A549 (cell line): ENCODE results near the gene YIPF6. TPM values are rescaled to one million over a fixed set of nuclear protein-coding genes. Genes with fewer than 3 reads are reported as not detected.
"Not testable (repeated sequence)": the region's sequence is repeated elsewhere in the genome, so short reads cannot be mapped to it uniquely, and the experiment has no call there.

Experiments
- ATAC-seq, 2 experiments: fragments of 200-7000 bp in 1 of 2; fragments of >200 bp in 1 of 2; cut with Nextera tagmentation in 1 of 2; cut with Tn5 transposase in 1 of 2; 3 replicates each; pipeline versions ENCODE4 v1.8.0 to v1.9.1; 2018 to 2020; ENCODE audit warnings: mild to moderate bottlenecking in 1 of 2, moderate library complexity in 1 of 2
- CTCF ChIA-PET: fragments of 300-600 bp; sonication (Branson Sonifier 250); formaldehyde crosslinking; extraction: SDS; loops from one replicate; lab custom pipeline; 2021; ENCODE audit warnings: antibody characterized with exemption, inconsistent platforms; lab: Yijun Ruan, JAX
- POLR2A ChIA-PET: fragments of 350-600 bp; formaldehyde crosslinking; extraction: SDS; loops from one replicate; lab custom pipeline; 2021; ENCODE audit warnings: antibody characterized with exemption, inconsistent platforms; lab: Yijun Ruan, JAX
- DNase-seq, 2 experiments: peaks; one replicate each; pipeline versions ENCODE4 v3.0.0 to v3.0.0-alpha.2; 2011 to 2016; ENCODE audit warnings: low read depth in 1 of 2, low spot score in 1 of 2
- FAIRE-seq: peaks from 2 replicates; lab custom pipeline; 2011; peaks lifted over from hg19 to GRCh38; lab: Jason Lieb, UNC
- H3K27ac ChIP-seq, 2 experiments: fragments of >200 bp; sonication (Bioruptor Twin); formaldehyde crosslinking; 3 replicates each; pipeline ENCODE4 v1.5.1; 2016 to 2017
- H3K4me1 ChIP-seq: fragments of >200 bp; sonication (Bioruptor Twin); formaldehyde crosslinking; 3 replicates; pipeline ENCODE4 v1.6.1; 2016
- H3K4me2 ChIP-seq: fragments of >200 bp; sonication (Bioruptor Twin); formaldehyde crosslinking; 3 replicates; pipeline ENCODE4 v1.6.1; 2016
- H3K4me3 ChIP-seq: fragments of >200 bp; sonication (Bioruptor Twin); formaldehyde crosslinking; 3 replicates; pipeline ENCODE4 v1.5.1; 2016
- H3K9me3 ChIP-seq: fragments of >200 bp; sonication (Bioruptor Twin); formaldehyde crosslinking; 3 replicates; pipeline ENCODE4 v1.6.1; 2016
- CBX8 ChIP-seq: fragments of 200-600 bp; sonication (generic); IDR thresholded peaks from 2 replicates; pipeline ENCODE4 v1.6.1; 2016
- CEBPB ChIP-seq, 2 experiments: fragments of >200 bp in 1 of 2; sonication (Bioruptor Twin) in 1 of 2; formaldehyde crosslinking in 1 of 2; IDR thresholded peaks; 2 replicates each; pipeline ENCODE4 v1.6.1; 2012 to 2016
- CHD2 ChIP-seq: fragments of 150-350 bp; IDR thresholded peaks from 2 replicates; pipeline ENCODE4 v1.6.1; 2014; ENCODE audit warnings: low read length; ENCODE audit not compliant: partially characterized antibody
- CHD4 ChIP-seq: fragments of 200-600 bp; sonication (generic); IDR thresholded peaks from 2 replicates; pipeline ENCODE4 v1.6.1; 2016; ENCODE audit warnings: antibody characterized with exemption, mild to moderate bottlenecking, borderline replicate concordance
- EHF ChIP-seq: fragments of 250-450 bp; sonication (Bioruptor Pico); IDR thresholded peaks from 2 replicates; pipeline ENCODE4 v1.5.0; 2020; ENCODE audit warnings: mild to moderate bottlenecking
- ESRRA ChIP-seq: fragments of 150-350 bp; IDR thresholded peaks from 2 replicates; pipeline ENCODE4 v1.6.1; 2014; ENCODE audit warnings: mild to moderate bottlenecking, low read length, borderline replicate concordance
- FOSL2 ChIP-seq, 2 experiments: fragments of 450-650 bp in 1 of 2; fragments of >200 bp in 1 of 2; sonication (Bioruptor Twin) in 1 of 2; formaldehyde crosslinking; IDR thresholded peaks; 2 replicates each; pipeline versions ENCODE4 v1.5.0 to v1.6.1; 2016 to 2020; ENCODE audit warnings: mild to moderate bottlenecking in 1 of 2, moderate library complexity in 1 of 2
- FOXS1 ChIP-seq: fragments of 250-450 bp; sonication (Bioruptor Pico); IDR thresholded peaks from 2 replicates; pipeline ENCODE4 v1.5.0; 2020; ENCODE audit warnings: mild to moderate bottlenecking, moderate library complexity
- HEYL ChIP-seq: fragments of 250-450 bp; sonication (Bioruptor Pico); IDR thresholded peaks from 2 replicates; pipeline ENCODE4 v1.8.0; 2021; ENCODE audit warnings: mild to moderate bottlenecking, moderate library complexity
- HOXA7 ChIP-seq: fragments of 250-450 bp; sonication (Bioruptor Pico); IDR thresholded peaks from 2 replicates; pipeline ENCODE4 v1.5.0; 2020; ENCODE audit warnings: mild to moderate bottlenecking, moderate library complexity
- MAFK ChIP-seq: fragments of 450-650 bp; IDR thresholded peaks from 2 replicates; pipeline ENCODE4 v1.6.1; 2014; ENCODE audit not compliant: partially characterized antibody
- MYC ChIP-seq: IDR thresholded peaks from 2 replicates; pipeline ENCODE4 v1.6.1; 2012; ENCODE audit warnings: mild to moderate bottlenecking, inconsistent platforms, low read length, improper control_type of control experiment, borderline replicate concordance
- NPAS2 ChIP-seq: fragments of 250-450 bp; sonication (Bioruptor Pico); IDR thresholded peaks from 2 replicates; pipeline ENCODE4 v1.8.0; 2022; ENCODE audit warnings: mild to moderate bottlenecking, moderate library complexity, borderline replicate concordance
- NR3C1 ChIP-seq: fragments of >200 bp; sonication (Bioruptor Twin); formaldehyde crosslinking; IDR thresholded peaks from 3 replicates; pipeline ENCODE4 v1.6.1; 2017
- PBX3 ChIP-seq: IDR thresholded peaks from 2 replicates; pipeline ENCODE4 v1.6.1; 2012
- POLR2AphosphoS2 ChIP-seq: conservative IDR thresholded peaks from 2 replicates; pipeline ENCODE4 v1.6.1; 2012; ENCODE audit warnings: low read length, improper control_type of control experiment, inconsistent platforms
- RARB ChIP-seq: fragments of 250-450 bp; sonication (Bioruptor Pico); IDR thresholded peaks from 2 replicates; pipeline ENCODE4 v1.8.0; 2021; ENCODE audit warnings: mild to moderate bottlenecking, moderate library complexity
- RFX5 ChIP-seq: fragments of 450-650 bp; IDR thresholded peaks from 2 replicates; pipeline ENCODE4 v1.7.1; 2014; ENCODE audit warnings: antibody characterized with exemption, mild to moderate bottlenecking, moderate library complexity
- SMC3 ChIP-seq: fragments of >200 bp; sonication (Bioruptor Twin); formaldehyde crosslinking; IDR thresholded peaks from 3 replicates; pipeline ENCODE4 v1.6.1; 2018; ENCODE audit warnings: inconsistent platforms
- ZNF302 ChIP-seq: fragments of 250-450 bp; sonication (Bioruptor Pico); IDR thresholded peaks from 2 replicates; pipeline ENCODE4 v1.9.0; 2021; ENCODE audit warnings: inconsistent platforms, mild to moderate bottlenecking, moderate library complexity
- WGBS: methylation state at CpG from one replicate; pipeline ENCODE4 v1.1.6; 2017; ENCODE audit errors: missing lambda C conversion rate; 5-methylcytosine and 5-hydroxymethylcytosine counted together
- polyA plus RNA-seq, 4 experiments: library from polyadenylated mRNA; depleted of rRNA in 3 of 4; stranded (reverse); fragments of >200 nt; fragmentation: RNase III in 1 of 4; extraction: RNeasy Plus Mini Kit Qiagen cat#74134 plus additional on column Dnase treatment in 1 of 4; gene quantifications; 2 replicates in 3 of 4; 3 replicates in 1 of 4; pipeline ENCODE4 v1.2.3, GENCODE V29; 2011 to 2017
- TF ChIP-seq, protein P1 (sequence below): fragments of 200-600 bp; sonication (generic); IDR thresholded peaks from 2 replicates; pipeline ENCODE4 v1.6.1; 2016; ENCODE audit warnings: antibody characterized with exemption, mild to moderate bottlenecking, moderate library complexity
- TF ChIP-seq, protein P2 (sequence below): fragments of >200 bp; sonication (Bioruptor Twin); formaldehyde crosslinking; IDR thresholded peaks from 2 replicates; pipeline ENCODE4 v1.6.1; 2016

The YIPF6 gene
- polyA plus RNA-seq, 2 of the 4 experiments (the other 2 are of a cell fraction) = 27.8 to 58.9 TPM

DNA sequence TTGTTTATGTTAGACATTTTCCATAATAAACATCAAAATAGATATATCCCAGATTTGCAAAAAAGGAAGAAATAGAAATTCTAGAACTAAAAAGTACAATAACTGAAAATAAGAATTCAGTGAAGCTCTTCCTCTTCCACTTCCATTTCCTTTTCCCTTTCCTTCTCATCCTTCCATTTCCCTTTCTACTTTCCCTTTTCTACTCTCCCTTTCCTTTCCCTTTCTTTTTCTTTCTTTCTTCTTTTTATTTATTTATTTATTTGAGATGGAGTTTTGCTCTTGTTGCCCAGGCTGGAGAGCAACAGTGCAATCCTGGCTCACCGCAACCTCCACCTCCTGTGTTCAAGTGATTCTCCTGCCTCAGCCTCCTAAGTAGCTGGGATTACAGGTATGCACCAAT is 35.0 kb upstream of the YIPF6 start:
- FAIRE-seq (no peak), DNase-seq (no peak), ATAC-seq (no peak)
- ChIA-PET POLR2A (no interaction called here), CTCF (interaction anchor here (0.6 kb wide), 1 partner anchor 159 kb away, joined by 3 read pairs; no protein-coding TSS in a partner anchor)
- Histone ChIP-seq H3K4me1 (0 out of 3 replicates have a peak, but pooled peaks cover 2% of the 10 kb centered on the region), H3K27ac (no peak overlapping the region), H3K4me3 (no peak overlapping the region), H3K4me2 (no peak overlapping the region), H3K9me3 (no peaks in the 10 kb centered on the region)
- TF ChIP-seq PBX3 (no peak), FOSL2 (IDR thresholded peaks at IDR 0.05) (no peak), FOSL2 (CRISPR knock-in tag; IDR thresholded peaks at IDR 0.05) (no peak), POLR2AphosphoS2 (no peak), ESRRA (no peak), RARB (CRISPR knock-in tag) (no peak)
- WGBS = 90% methylated on average over 1 of the region's 1 CpG

GRCh38 chrX:68464796-68465195 is 34.1 kb upstream of the YIPF6 start:
- ChIA-PET POLR2A (no interaction called here), CTCF (interaction anchor here (0.7 kb wide), 1 partner anchor 268 kb away, joined by 3 read pairs; no protein-coding TSS in a partner anchor)
- Histone ChIP-seq H3K4me1 (0 out of 3 replicates have a peak, but pooled peaks cover 2% of the 10 kb centered on the region), H3K4me2 (no peak overlapping the region), H3K4me3 (no peak overlapping the region), H3K9me3 (no peaks in the 10 kb centered on the region), H3K27ac (no peak overlapping the region)
- TF ChIP-seq MAFK = no peak
- TF ChIP-seq CHD4 = no peak
- no peak for TF ChIP-seq FOXS1
- no peak for TF ChIP-seq CBX8
- no peak for TF ChIP-seq CHD2
- TF ChIP-seq NR3C1 = no peak
- no peak for TF ChIP-seq HOXA7 (CRISPR knock-in tag)
- no peak for TF ChIP-seq HEYL (CRISPR knock-in tag)
- TF ChIP-seq MYC = no peak
- TF ChIP-seq NPAS2 (CRISPR knock-in tag) = no peak
- TF ChIP-seq, protein P1, sequence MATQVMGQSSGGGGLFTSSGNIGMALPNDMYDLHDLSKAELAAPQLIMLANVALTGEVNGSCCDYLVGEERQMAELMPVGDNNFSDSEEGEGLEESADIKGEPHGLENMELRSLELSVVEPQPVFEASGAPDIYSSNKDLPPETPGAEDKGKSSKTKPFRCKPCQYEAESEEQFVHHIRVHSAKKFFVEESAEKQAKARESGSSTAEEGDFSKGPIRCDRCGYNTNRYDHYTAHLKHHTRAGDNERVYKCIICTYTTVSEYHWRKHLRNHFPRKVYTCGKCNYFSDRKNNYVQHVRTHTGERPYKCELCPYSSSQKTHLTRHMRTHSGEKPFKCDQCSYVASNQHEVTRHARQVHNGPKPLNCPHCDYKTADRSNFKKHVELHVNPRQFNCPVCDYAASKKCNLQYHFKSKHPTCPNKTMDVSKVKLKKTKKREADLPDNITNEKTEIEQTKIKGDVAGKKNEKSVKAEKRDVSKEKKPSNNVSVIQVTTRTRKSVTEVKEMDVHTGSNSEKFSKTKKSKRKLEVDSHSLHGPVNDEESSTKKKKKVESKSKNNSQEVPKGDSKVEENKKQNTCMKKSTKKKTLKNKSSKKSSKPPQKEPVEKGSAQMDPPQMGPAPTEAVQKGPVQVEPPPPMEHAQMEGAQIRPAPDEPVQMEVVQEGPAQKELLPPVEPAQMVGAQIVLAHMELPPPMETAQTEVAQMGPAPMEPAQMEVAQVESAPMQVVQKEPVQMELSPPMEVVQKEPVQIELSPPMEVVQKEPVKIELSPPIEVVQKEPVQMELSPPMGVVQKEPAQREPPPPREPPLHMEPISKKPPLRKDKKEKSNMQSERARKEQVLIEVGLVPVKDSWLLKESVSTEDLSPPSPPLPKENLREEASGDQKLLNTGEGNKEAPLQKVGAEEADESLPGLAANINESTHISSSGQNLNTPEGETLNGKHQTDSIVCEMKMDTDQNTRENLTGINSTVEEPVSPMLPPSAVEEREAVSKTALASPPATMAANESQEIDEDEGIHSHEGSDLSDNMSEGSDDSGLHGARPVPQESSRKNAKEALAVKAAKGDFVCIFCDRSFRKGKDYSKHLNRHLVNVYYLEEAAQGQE = no peak
- FAIRE-seq (no peak), ATAC-seq (no peak), DNase-seq (no peak)
- 88% methylated on average over 4 of the region's 4 CpGs for WGBS

DNA sequence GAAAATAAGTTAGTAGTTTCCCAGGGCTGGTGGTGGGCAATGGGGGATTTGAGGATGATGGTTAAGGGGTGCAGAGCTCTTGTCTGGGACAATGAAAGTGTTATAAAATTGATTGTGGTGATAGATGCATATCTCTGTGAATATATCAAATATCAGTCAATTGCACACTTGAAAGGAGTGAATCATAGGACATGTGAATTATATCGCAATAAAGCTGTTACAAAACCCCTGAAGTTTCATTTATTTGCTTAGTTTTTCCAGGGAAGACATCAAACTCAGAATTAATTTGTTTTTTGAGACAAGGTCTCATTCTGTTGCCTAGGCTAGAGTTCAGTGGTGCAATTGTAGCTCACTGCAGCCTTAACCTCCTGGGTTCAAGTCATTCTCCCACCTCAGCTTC is 17.9 kb upstream of the YIPF6 start:
- no peak overlapping the region for H3K4me3 ChIP-seq
- DNase-seq (no peak), FAIRE-seq (no peak), ATAC-seq (no peak)
- peak overlapping the region; percentile 21; the same call in 1 of the 3 replicates for H3K4me2 ChIP-seq
- TF ChIP-seq CEBPB (IDR thresholded peaks at IDR 0.05) (peak; percentile 12 to 46; a peak in 2 of 4 replicates), SMC3 (no peak), NR3C1 (no peak), FOSL2 (IDR thresholded peaks at IDR 0.05) (no peak), FOSL2 (CRISPR knock-in tag; IDR thresholded peaks at IDR 0.05) (peak; percentile 54), RFX5 (no peak), EHF (CRISPR knock-in tag) (no peak), ZNF302 (CRISPR knock-in tag) (no peak), HEYL (CRISPR knock-in tag) (no peak)
- TF ChIP-seq, protein P2, sequence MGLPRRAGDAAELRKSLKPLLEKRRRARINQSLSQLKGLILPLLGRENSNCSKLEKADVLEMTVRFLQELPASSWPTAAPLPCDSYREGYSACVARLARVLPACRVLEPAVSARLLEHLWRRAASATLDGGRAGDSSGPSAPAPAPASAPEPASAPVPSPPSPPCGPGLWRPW = peak; percentile 48; the same call in 1 of the 2 replicates
- H3K4me1 ChIP-seq = peaks cover 8% of the 10 kb centered on the region; the same call in 2 of the 3 replicates
- ChIA-PET CTCF (interaction anchor here (3.7 kb wide), 1 partner anchor 9 kb away, joined by 10 read pairs; no protein-coding TSS in a partner anchor), POLR2A (no interaction called here)
- H3K27ac ChIP-seq = peak overlapping the region in 1 of 2 experiments; percentile 53; a peak in 1 of 6 replicates
- H3K9me3 ChIP-seq = no peaks in the 10 kb centered on the region
- 74% methylated on average over 1 of the region's 1 CpG for WGBS

DNA sequence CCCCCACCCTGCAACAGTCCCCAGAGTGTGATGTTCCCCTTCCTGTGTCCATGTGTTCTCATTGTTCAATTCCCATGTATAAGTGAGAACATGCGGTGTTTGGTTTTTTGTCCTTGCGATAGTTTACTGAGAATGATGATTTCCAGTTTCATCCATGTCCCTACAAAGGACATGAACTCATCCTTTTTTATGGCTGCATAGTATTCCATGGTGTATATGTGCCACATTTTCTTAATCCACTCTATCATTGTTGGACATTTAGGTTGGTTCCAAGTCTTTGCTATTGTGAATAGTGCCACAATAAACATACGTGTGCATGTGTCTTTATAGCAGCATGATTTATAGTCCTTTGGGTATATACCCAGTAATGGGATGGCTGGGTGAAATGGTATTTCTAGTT is 12.7 kb upstream of the YIPF6 start:
- ATAC-seq, H3K4me2 ChIP-seq, DNase-seq, POLR2A ChIA-PET, H3K4me3 ChIP-seq, CTCF ChIA-PET, FAIRE-seq, H3K9me3 ChIP-seq, H3K27ac ChIP-seq: not testable (repeated sequence)
- peaks cover 34% of the 10 kb centered on the region for H3K4me1 ChIP-seq
- WGBS = 79% methylated on average over 2 of the region's 3 CpGs
